Measurements from ENCODE around the gene LRIT1. TPM values are rescaled to one million over a fixed set of nuclear protein-coding genes. Genes with fewer than 3 reads are reported as not detected.

The LRIT1 gene
- total RNA-seq, 2 experiments from 2014 or later, result not detected

DNA sequence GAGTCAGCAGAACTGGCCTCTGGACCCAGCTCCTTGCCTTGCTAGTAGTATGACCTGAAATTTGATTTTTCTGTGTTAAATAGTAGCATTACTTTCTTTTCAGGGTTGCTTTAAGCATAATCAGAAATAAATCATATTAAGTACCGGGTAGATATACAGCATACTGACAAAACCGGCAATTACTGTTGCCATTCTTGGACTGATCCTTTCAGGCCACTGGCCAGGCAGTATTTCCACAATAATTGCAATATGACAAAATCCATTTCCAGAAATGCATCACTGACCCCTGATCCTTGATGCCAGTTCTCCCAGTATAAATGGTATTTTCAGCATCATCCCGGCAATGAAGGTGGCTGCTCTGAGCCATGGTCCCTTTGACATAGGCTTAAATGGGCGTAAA is 6.9 kb downstream of the LRIT1 start:
- Mint-ChIP-seq H3K36me3 (no peaks in the 10 kb centered on the region), H3K4me1 (no peaks in the 10 kb centered on the region), H3K27ac (no peak overlapping the region), H3K27me3 (peaks cover 17% of the 10 kb centered on the region), H3K4me3 (no peak overlapping the region), H3K9me3 (no peaks in the 10 kb centered on the region)
- no peak for DNase-seq

DNA sequence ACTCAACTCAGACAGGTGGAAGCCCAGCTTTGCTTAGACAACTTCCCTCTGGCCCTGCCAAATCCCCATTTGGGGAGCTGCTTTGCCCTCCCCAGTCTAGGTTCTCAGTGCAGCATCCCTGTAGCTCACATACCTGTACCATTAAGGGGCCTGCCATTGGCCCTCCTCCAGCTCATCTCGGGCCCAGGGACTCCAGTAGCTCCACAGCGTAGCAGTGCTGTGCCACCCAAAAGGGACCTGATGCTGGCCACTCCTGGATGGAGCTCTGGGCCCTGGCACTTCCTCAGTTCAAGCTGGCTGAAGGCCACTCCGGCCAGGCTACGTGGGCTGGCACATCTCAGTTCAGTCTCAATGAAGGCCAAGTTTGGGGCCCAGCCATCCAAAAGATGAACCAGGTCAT is 7.4 kb downstream of the LRIT1 start:
- H3K27ac Mint-ChIP-seq, result no peak overlapping the region
- peaks cover 17% of the 10 kb centered on the region for H3K27me3 Mint-ChIP-seq
- DNase-seq, result no peak
- no peaks in the 10 kb centered on the region for H3K4me1 Mint-ChIP-seq
- no peaks in the 10 kb centered on the region for H3K9me3 Mint-ChIP-seq
- H3K36me3 Mint-ChIP-seq, result no peaks in the 10 kb centered on the region
- no peak overlapping the region for H3K4me3 Mint-ChIP-seq

DNA sequence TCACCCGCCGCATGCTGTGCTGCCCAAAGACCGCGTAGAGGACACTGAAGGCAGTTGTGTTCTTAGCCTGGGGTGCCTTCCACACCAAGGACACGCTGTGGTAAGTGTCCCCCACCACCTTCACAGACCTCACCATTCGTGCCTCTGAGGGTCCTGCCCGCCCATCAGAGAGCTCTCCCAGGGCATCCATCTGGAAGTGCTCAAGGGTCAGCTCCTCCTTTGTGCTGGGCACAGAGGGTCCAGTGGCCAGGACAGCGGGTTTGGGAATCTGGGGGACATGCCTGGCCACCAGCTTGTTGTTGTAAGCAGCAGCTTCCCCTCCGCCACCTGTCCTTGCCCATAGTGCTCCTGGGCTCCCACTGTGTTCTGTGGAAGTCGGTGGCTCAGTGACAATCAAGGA is 9.0 kb downstream of the LRIT1 start:
- no peak overlapping the region for H3K4me3 Mint-ChIP-seq
- H3K9me3 Mint-ChIP-seq, result no peaks in the 10 kb centered on the region
- H3K36me3 Mint-ChIP-seq, result no peaks in the 10 kb centered on the region
- no peak for DNase-seq
- peaks cover 22% of the 10 kb centered on the region for H3K27me3 Mint-ChIP-seq
- H3K27ac Mint-ChIP-seq, result no peak overlapping the region
- H3K4me1 Mint-ChIP-seq, result no peaks in the 10 kb centered on the region

DNA sequence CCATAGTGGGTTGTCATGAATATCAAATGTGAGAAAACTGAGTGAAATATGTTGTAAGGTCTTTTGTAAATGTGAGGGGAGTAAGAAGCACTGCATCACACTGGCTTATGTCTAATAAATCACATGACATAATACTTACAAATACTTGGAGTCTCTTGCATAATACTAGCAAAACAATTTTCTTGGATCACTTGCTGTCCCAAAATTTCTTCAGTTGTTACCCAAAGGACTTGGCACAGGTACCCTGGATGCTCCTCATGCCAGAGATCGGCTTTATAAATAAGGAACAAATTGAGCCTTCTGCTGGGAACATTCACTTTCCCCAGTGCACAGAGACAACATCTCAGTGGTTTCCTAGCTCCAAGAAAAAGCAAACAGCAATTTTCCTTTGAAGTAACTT is 11.0 kb downstream of the LRIT1 start:
- no peak overlapping the region for H3K4me3 Mint-ChIP-seq
- H3K27ac Mint-ChIP-seq, result no peak overlapping the region
- no peak for DNase-seq
- H3K4me1 Mint-ChIP-seq, result no peaks in the 10 kb centered on the region
- H3K36me3 Mint-ChIP-seq, result no peaks in the 10 kb centered on the region
- H3K9me3 Mint-ChIP-seq, result no peaks in the 10 kb centered on the region
- peaks cover 14% of the 10 kb centered on the region for H3K27me3 Mint-ChIP-seq

DNA sequence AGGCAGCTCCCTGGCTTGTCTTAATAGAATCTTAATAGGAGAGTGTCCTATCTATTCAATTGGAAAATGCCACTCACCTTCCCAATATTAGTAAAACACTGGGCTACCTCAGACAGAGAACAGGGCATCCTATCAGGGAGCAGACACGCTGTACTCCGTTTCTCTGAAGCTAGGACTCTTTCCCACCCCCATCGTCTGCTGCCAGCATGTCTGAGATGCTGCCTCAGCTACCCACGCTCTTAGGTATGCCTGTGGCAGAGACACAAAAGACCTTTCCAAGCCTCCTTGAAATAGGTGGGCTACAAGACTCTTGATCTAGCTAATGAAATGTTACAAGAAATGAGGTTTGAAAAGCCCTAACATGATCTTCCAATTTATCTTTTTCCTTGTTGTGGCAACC is 13.5 kb downstream of the LRIT1 start:
- Mint-ChIP-seq H3K36me3 (no peaks in the 10 kb centered on the region), H3K9me3 (no peaks in the 10 kb centered on the region), H3K4me3 (no peak overlapping the region), H3K27me3 (peaks cover 16% of the 10 kb centered on the region), H3K27ac (no peak overlapping the region), H3K4me1 (no peaks in the 10 kb centered on the region)
- DNase-seq, result no peak

DNA sequence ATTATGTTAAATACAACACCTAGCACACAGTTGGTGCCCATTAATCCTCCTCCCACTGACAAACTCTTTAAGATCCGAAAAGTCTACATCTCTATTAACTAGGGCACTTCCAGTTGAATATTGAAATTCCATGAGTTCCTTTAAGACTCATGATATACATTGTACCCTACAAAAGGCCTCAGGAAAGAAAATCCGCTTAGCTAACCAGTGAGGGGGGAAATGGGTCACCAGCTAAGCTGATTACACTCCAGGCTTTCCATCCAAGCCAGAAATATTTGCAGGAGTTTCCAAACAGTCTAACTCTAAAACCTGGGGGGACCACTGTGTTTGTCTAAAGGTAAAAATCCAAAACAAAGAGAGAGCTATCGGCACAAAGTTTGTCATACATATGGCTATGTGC is 14.7 kb downstream of the LRIT1 start:
- no peak overlapping the region for H3K4me3 Mint-ChIP-seq
- peaks cover 18% of the 10 kb centered on the region for H3K27me3 Mint-ChIP-seq
- no peaks in the 10 kb centered on the region for H3K36me3 Mint-ChIP-seq
- no peak for DNase-seq
- H3K27ac Mint-ChIP-seq, result no peak overlapping the region
- H3K9me3 Mint-ChIP-seq, result no peaks in the 10 kb centered on the region
- H3K4me1 Mint-ChIP-seq, result no peaks in the 10 kb centered on the region

DNA sequence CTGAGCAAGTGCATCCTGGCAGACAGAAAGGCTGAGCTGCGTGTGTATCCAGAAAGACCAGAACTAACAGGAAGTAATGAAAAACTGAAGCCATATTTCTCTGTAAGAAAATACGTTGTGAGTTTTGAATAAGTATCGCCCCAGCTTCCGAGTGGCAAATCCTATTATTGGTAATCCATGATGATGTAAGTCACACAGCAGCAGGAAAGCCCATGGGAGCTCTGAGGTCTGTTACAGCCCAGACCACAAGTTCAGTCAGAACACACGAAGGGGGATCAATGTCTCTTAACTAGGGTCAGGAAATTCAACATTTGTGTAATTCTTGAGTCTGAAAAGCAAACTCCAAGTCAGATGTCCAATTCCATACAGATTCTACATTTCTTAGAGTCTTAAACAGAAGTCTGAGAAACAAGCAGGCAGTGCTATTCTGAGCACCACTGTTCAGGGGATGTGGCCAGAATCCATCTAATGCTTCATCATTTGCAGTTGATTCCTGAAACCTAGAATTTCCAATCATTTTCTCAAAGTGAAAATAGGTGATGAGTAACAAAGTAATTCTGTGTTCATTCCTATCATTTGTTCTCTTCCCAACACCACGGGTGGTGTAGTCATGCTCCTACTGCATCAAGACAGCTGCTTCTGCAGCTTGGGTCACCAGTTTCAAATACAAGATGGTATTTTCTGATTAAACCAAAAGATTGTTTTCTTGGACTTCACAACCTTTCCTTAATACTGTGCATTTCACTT is 15.7 kb downstream of the LRIT1 start, which contains the start of gene LRIT2:
TSS of gene LRIT2 (minus strand) at position 118 of the 747 bp plus-strand sequence. CDS start at position 94, 24 bp downstream.
- Mint-ChIP-seq H3K36me3 (no peaks in the 10 kb centered on the region), H3K4me3 (no peak within 1 kb of the TSS), H3K27ac (no peak within 1 kb of the TSS), H3K9me3 (no peaks in the 10 kb centered on the region), H3K27me3 (peaks cover 17% of the 10 kb centered on the region), H3K4me1 (no peaks in the 10 kb centered on the region)
- DNase-seq, result no peak

DNA sequence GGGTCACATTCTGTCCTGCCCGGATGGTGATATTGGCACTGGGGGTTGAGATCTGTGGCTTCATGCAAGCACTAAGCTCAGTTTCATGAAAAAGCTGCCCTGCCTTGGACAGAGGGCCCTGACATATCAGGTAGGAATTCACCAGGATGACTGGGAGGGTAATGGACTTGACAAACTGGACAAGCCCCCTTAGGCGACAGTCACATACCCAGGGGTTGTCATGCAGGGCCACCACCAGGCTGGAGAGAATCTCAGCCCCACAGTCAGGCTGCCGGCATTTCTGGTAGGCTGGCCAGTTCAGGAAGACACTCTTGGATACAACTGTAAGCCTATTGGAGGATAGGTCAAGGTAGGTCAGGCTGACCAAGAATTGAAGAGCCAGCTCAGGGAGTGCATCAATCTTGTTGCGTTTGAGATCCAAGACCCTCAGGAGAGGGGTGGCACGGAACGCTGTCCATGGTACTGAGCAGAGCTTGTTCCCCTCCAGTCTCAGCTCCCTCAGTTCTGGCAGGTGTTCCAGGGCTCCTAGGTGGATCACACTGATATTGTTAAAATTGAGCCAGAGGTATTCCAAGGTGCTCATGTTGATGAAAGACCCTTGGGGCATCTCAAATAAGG is 16.8 kb downstream of the LRIT1 start:
- Mint-ChIP-seq H3K4me1 (no peaks in the 10 kb centered on the region), H3K4me3 (no peak overlapping the region), H3K36me3 (no peaks in the 10 kb centered on the region), H3K9me3 (peaks cover 1% of the 10 kb centered on the region), H3K27me3 (peaks cover 17% of the 10 kb centered on the region), H3K27ac (no peak overlapping the region)
- no peak for DNase-seq

DNA sequence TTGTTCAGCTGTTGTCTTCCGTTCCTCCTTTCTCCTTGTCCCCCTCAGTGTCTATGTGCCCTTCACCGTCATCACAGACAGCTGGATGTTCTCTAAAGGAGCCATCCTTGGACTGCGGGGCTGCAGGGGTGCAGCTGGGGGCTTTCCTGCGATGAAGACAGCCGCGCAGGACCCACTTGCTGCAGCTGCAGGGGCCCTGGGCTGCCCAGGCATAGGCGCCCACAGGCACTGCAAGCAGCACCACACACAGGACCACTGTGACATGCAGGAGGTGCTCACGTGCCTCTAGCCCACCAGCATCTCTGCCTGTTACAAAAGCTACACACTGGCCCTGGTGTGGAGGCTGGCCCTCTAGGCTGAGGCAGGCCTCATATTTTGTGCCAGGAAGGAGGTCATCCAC is 19.4 kb downstream of the LRIT1 start:
- DNase-seq, result no peak
- H3K9me3 Mint-ChIP-seq, result peaks cover 6% of the 10 kb centered on the region
- H3K4me3 Mint-ChIP-seq, result no peak overlapping the region
- no peak overlapping the region for H3K27ac Mint-ChIP-seq
- peaks cover 12% of the 10 kb centered on the region for H3K27me3 Mint-ChIP-seq
- no peaks in the 10 kb centered on the region for H3K36me3 Mint-ChIP-seq
- H3K4me1 Mint-ChIP-seq, result no peaks in the 10 kb centered on the region

DNA sequence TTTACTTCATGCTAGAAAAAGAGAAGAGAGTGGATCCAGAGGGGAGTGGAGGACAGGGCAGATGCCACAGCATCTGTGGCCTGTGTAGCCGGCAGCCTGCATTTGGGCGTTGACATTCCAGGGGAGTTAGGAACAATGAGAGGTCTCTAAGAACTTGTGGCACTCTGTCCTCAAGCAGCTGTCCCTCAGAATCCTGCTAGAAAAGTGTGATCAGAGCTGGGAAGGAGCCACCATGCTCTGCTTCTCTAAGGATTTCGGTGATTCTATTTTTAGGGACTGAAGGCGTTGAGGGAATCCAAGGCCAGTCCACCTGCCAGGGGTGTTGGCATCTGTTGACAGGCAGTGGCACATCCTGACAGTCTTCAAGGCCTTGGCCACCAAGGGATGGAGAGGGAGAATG is 23.6 kb downstream of the LRIT1 start:
- DNase-seq, result no peak
- Mint-ChIP-seq H3K27ac (no peak overlapping the region), H3K4me3 (no peak overlapping the region), H3K36me3 (no peaks in the 10 kb centered on the region), H3K9me3 (peaks cover 6% of the 10 kb centered on the region), H3K27me3 (peaks cover 8% of the 10 kb centered on the region), H3K4me1 (no peaks in the 10 kb centered on the region)

DNA sequence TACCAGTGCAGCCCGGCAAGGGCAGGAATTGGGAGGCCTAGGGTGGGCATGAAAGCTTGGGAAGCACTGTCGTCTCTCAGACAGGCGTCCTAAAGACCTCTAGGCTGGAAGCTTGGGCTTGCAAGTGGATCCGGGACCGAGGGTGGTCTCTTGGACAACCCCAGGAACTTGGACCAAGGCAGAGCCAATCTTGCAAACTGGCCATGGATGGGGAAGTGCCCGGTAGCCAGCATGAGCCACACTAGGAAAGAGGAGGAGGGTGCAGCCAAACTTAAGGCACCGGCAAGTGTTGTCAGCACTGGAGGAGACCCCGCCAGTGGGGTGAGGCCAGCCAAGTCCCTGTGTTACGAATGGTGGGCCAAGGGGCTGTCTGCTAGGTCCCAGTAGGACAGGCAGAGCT is 24.5 kb downstream of the LRIT1 start:
- Mint-ChIP-seq H3K27ac (no peak overlapping the region), H3K4me3 (no peak overlapping the region), H3K4me1 (no peaks in the 10 kb centered on the region), H3K9me3 (peaks cover 6% of the 10 kb centered on the region), H3K27me3 (peaks cover 4% of the 10 kb centered on the region), H3K36me3 (no peaks in the 10 kb centered on the region)
- DNase-seq, result no peak

DNA sequence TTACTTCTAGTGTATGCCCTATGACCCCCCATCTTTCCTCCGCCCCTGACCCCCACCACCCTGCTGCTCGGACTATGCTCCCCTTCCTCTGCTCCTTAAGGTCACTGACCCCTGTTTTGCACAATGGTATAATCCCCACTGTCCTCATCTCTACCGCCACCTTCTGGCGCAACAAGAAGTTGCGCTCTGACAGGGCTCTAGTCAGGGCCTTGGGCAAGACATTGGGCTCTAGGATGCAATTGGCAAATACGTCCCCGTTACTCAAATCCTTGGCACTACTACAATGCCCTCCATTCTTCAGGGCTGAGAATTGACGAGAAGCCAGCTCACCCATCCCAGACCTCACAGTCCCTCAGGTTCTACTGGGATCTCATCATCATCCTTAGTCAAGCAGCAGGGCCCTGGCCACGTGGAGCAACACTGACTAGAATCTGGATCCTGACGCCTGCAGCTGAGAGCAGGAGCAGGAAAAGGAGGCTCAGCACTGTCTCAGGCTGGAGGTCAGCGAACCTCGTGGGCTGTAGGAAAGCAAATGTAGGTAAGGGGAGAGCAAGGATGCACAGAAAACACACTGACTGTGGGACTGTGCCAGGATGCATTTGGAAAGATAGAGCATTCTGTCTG is 26.6 kb downstream of the LRIT1 start:
- DNase-seq, result peak; percentile 41
- no peak overlapping the region for H3K27ac Mint-ChIP-seq
- no peaks in the 10 kb centered on the region for H3K36me3 Mint-ChIP-seq
- H3K9me3 Mint-ChIP-seq, result peaks cover 6% of the 10 kb centered on the region
- H3K27me3 Mint-ChIP-seq, result peaks cover 4% of the 10 kb centered on the region
- no peaks in the 10 kb centered on the region for H3K4me1 Mint-ChIP-seq
- H3K4me3 Mint-ChIP-seq, result peak overlapping the region; percentile 23

DNA sequence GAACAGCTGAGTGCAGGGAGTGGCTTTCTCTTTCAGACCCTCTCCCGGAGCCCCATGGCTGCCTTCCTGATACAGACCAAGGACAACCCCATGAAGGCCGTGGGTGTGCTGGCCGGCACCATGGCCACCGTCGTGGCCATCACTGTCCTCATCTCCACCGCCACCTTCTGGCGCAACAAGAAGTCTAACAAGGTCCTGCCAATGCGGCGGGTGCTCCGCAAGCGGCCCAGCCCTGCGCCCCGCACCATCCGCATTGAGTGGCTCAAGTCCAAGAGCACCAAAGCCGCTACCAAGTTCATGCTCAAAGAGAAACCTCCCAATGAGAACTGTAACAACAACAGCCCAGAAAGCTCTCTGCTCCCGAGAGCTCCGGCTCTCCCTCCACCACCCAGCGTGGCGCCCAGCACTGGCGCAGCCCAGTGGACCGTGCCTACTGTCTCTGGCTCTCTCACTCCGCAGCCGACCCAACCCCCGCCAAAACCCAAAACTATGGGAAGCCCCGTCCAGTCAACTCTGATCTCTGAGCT is 27.2 kb downstream of the LRIT1 start:
- Mint-ChIP-seq H3K4me1 (no peaks in the 10 kb centered on the region), H3K27ac (no peak overlapping the region), H3K36me3 (no peaks in the 10 kb centered on the region), H3K27me3 (peaks cover 4% of the 10 kb centered on the region), H3K9me3 (peaks cover under 1% of the 10 kb centered on the region), H3K4me3 (peak overlapping the region; percentile 23)
- no peak for DNase-seq

DNA sequence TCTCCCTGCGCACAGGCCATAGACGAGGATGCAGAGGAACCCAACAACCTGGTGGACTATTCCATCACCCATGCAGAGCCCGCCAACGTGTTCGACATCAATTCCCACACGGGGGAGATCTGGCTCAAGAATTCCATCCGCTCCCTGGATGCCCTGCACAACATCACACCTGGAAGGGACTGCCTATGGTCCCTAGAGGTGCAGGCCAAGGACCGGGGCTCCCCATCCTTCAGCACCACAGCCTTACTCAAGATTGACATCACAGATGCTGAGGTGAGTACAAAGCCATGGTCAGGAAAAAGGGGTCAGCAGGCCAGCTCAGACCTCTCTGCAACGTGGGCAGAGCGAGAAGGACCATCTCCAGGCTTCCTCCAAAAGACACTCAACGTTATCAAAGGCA is 28.3 kb downstream of the LRIT1 start:
- no peaks in the 10 kb centered on the region for H3K36me3 Mint-ChIP-seq

DNA sequence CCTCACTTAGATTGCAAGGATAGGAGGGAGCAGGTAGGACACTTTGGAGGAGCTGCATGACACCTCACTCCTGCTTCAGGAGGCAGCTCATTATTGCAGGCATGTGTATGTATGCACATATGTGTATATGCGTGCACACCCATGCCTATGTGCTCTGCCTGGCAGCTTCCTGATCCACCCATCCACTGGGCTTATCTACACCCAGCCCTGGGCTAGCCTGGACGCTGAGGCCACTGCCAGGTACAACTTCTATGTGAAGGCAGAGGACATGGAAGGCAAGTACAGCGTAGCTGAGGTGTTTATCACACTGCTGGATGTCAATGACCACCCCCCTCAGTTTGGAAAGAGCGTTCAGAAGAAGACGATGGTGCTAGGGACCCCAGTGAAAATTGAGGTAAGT is 29.3 kb downstream of the LRIT1 start:
- H3K36me3 Mint-ChIP-seq, result no peaks in the 10 kb centered on the region
- H3K4me1 Mint-ChIP-seq, result no peaks in the 10 kb centered on the region
- DNase-seq, result no peak
- no peak overlapping the region for H3K27ac Mint-ChIP-seq
- H3K9me3 Mint-ChIP-seq, result no peaks in the 10 kb centered on the region
- H3K27me3 Mint-ChIP-seq, result peaks cover 5% of the 10 kb centered on the region
- no peak overlapping the region for H3K4me3 Mint-ChIP-seq

More for the DNA sequence above, 28.3 kb downstream of the LRIT1 start:
- Mint-ChIP-seq H3K27ac (no peak overlapping the region), H3K4me3 (no peak overlapping the region), H3K27me3 (peaks cover 4% of the 10 kb centered on the region), H3K4me1 (no peaks in the 10 kb centered on the region), H3K9me3 (no peaks in the 10 kb centered on the region)
- no peak for DNase-seq
